ENCODE results near the gene HSP90AB1. TPM values are rescaled to one million over a fixed set of nuclear protein-coding genes. Genes with fewer than 3 reads are reported as not detected.
A peak's percentile ranks its signal among the peaks of the same experiment; 100 is the strongest.

HSP90AB1 gene
- total RNA-seq, 1 experiment from 2014 or later, result 1,986 TPM

DNA sequence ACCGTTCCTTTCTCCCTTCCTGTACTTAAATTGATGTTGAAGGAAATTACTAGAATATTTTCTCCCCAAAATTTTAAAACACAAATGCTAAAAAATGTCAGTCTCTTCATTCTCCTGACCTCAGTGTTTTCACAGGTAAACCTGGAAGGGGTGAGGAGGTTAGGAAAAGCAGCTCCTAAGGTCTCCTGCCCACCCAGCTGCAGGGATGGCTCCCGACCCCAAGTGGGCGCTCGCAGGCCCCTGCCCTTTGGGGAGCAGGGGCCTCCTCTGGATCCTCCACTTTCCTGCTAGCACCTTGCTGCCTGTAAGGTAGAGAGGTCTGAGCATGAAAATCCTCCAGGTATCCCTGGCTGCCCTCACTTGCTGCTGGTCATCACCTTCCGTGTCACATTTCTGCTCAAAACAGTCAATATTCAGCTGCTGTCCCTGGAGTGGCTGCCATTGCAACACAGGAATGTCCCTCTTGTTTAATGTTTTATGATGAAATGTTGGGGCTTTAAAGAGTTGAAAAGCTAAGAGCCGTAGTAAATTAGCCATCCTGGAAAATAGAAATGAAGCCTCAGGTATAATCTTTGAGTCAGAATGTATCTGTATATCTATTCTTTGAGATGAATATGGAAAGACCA, 10.9 kb upstream of the HSP90AB1 start:
- peak; percentile 48 for TF ChIP-seq CTCF (conservative IDR thresholded peaks at IDR 0.05)
- no peaks in the 10 kb centered on the region for H3K9me3 ChIP-seq (ENCODE audit: control insufficient read depth, low read depth, low read length)
- H3K4me1 Mint-ChIP-seq, result peaks cover 35 to 37% of the 10 kb centered on the region in 2 experiments
- no peaks in the 10 kb centered on the region for H3K9me3 Mint-ChIP-seq
- H3T11ph ChIP-seq (ENCODE audit: low read length), result no peak overlapping the region
- peaks cover 3% of the 10 kb centered on the region for H3K23me2 ChIP-seq (ENCODE audit: insufficient read length, low read depth, low read length, poor library complexity, severe bottlenecking)
- no peak overlapping the region for H4K5ac ChIP-seq (ENCODE audit: insufficient read length, low read depth, low read length)
- no peak overlapping the region for H2AFZ ChIP-seq (ENCODE audit: low read length)
- H3K27me3 ChIP-seq (ENCODE audit: insufficient read depth, low read length), result no peaks in the 10 kb centered on the region
- peaks cover 26 to 45% (median 43%) of the 10 kb centered on the region in 3 experiments; a peak in 6 of 7 replicates for H3K36me3 Mint-ChIP-seq (ENCODE audit: insufficient read depth in 1 of 3, low read depth in 3 of 3)
- H3K4ac ChIP-seq (ENCODE audit: low read depth, low read length), result no peak overlapping the region
- H2BK120ac ChIP-seq (ENCODE audit: low read depth, low read length, poor library complexity, severe bottlenecking), result no peak overlapping the region
- no peak overlapping the region for H2BK5ac ChIP-seq (ENCODE audit: insufficient read length, low read length)
- H3K18ac ChIP-seq (ENCODE audit: insufficient read length, low read depth, low read length), result no peak overlapping the region
- no peak overlapping the region for H4K91ac ChIP-seq (ENCODE audit: insufficient read length, low read depth, low read length)
- H4K8ac ChIP-seq (replicated peaks; ENCODE audit: insufficient read length, low read depth, low read length), result no peak overlapping the region
- H3K56ac ChIP-seq (ENCODE audit: insufficient read length, low read depth, low read length), result no peak overlapping the region
- 0 out of 7 replicates have a peak overlapping the region, but pooled peaks of 1 of the 3 experiments have one; percentile 6 for H3K27ac Mint-ChIP-seq
- WGBS (ENCODE audit: extremely low coverage, insufficient read length, low lambda C conversion rate), result no CpG with 5 or more reads among the region's 6 CpGs
- no peak overlapping the region for H3K23ac ChIP-seq (ENCODE audit: insufficient read length, low read depth, low read length)
- no peaks in the 10 kb centered on the region for H3K79me2 ChIP-seq (ENCODE audit: insufficient read depth, low read length)
- no peak overlapping the region for H2BK15ac ChIP-seq (ENCODE audit: low read depth, low read length)
- H3K27me3 Mint-ChIP-seq (ENCODE audit: low read depth), result peaks cover 11% of the 10 kb centered on the region
- no peak overlapping the region for H3K27ac ChIP-seq (ENCODE audit: insufficient read length, low read depth, low read length)
- no peak overlapping the region for H2AK5ac ChIP-seq (ENCODE audit: insufficient read length, low read length)
- H3K14ac ChIP-seq (ENCODE audit: insufficient read depth, low read length), result no peak overlapping the region
- no peak overlapping the region for H3K4me2 ChIP-seq (ENCODE audit: insufficient read depth, insufficient read length, low read length)
- no peaks in the 10 kb centered on the region; the same call in 1 of the 2 replicates for H3K4me1 ChIP-seq (ENCODE audit: insufficient read depth, low read length)
- H3K79me1 ChIP-seq (ENCODE audit: insufficient read depth, low read depth, low read length, poor library complexity, severe bottlenecking), result no peaks in the 10 kb centered on the region
- H2BK12ac ChIP-seq (ENCODE audit: insufficient read length, low read depth, low read length), result no peak overlapping the region
- no peaks in the 10 kb centered on the region for H4K20me1 ChIP-seq (ENCODE audit: control insufficient read depth, insufficient read depth, insufficient read length)
- H3K9ac ChIP-seq (ENCODE audit: extremely low read depth, insufficient read length, low read length), result no peak overlapping the region
- no peak overlapping the region; a peak in 1 of 5 replicates for H3K4me3 Mint-ChIP-seq
- H2BK20ac ChIP-seq (ENCODE audit: low read depth, low read length, poor library complexity, severe bottlenecking), result no peak overlapping the region
- DNase-seq, result no peak
